Panc1 (cell line): ENCODE data around the gene LRRFIP1. TPM values are rescaled to one million over a fixed set of nuclear protein-coding genes. Genes with fewer than 3 reads are reported as not detected.
A peak's percentile ranks its signal among the peaks of the same experiment; 100 is the strongest.

Experiments
- ATAC-seq: fragments of 200-7000 bp; cut with Tn5 transposase; 2 replicates; pipeline ENCODE4 v1.9.1; 2020; ENCODE audit warnings: mild to moderate bottlenecking, moderate library complexity
- BruUV-seq: library from RNA; stranded (reverse); fragments of 400-500 nt; replicated peaks from 2 replicates; lab custom pipeline; 2021; lab: Mats Ljungman, UMichigan
- CTCF ChIA-PET: fragments of 300-600 bp; sonication (Branson Sonifier 250); formaldehyde crosslinking; loops from one replicate; lab custom pipeline; 2022; ENCODE audit warnings: antibody characterized with exemption; lab: Charles Lee
- POLR2A ChIA-PET: fragments of 300-600 bp; sonication (Branson Sonifier 250); formaldehyde crosslinking; loops from one replicate; lab custom pipeline; 2022; ENCODE audit warnings: antibody characterized with exemption; lab: Charles Lee
- DNase-seq: peaks from one replicate; pipeline ENCODE4 v3.0.0-alpha.2; 2010; ENCODE audit warnings: low read depth, low spot score
- H3K27ac ChIP-seq: 2 replicates; pipeline ENCODE4 v1.5.1; 2011; ENCODE audit warnings: mild to moderate bottlenecking, low read length, inconsistent platforms
- H3K27me3 ChIP-seq: fragments of 200-500 bp; sonication (Bioruptor generic); 2 replicates; pipeline ENCODE4 v1.6.0; 2014; ENCODE audit warnings: low read length, inconsistent platforms; ENCODE audit not compliant: control insufficient read depth, insufficient read depth
- H3K36me3 ChIP-seq: fragments of 200-500 bp; sonication (Bioruptor generic); 2 replicates; pipeline ENCODE4 v1.5.1; 2014; ENCODE audit warnings: inconsistent platforms, mild to moderate bottlenecking, low read length, moderate library complexity; ENCODE audit not compliant: control insufficient read depth, insufficient read depth
- H3K4me1 ChIP-seq: 2 replicates; pipeline ENCODE4 v1.5.1; 2011; ENCODE audit warnings: inconsistent platforms, mild to moderate bottlenecking, low read length, moderate library complexity; ENCODE audit not compliant: control insufficient read depth, insufficient read depth
- H3K4me3 ChIP-seq, 2 experiments: 2 replicates each; pipeline ENCODE4 v1.5.1; 2011 to 2012; ENCODE audit warnings: low read depth in 2 of 2, low read length in 2 of 2, mild to moderate bottlenecking in 2 of 2, inconsistent platforms in 1 of 2, moderate library complexity in 1 of 2
- H3K9me3 ChIP-seq: fragments of 200-500 bp; sonication (Bioruptor generic); 2 replicates; pipeline ENCODE4 v1.5.1; 2014; ENCODE audit warnings: low read depth, mild to moderate bottlenecking, inconsistent platforms, low read length, moderate library complexity; ENCODE audit not compliant: control insufficient read depth, insufficient read depth
- POLR2AphosphoS5 ChIP-seq: IDR thresholded peaks from 2 replicates; pipeline ENCODE4 v1.6.1; 2012; ENCODE audit warnings: mild to moderate bottlenecking, low read depth, low read length, moderate library complexity
- SIN3A ChIP-seq: IDR thresholded peaks from 2 replicates; pipeline ENCODE4 v1.6.1; 2012; ENCODE audit warnings: low read depth, mild to moderate bottlenecking, low read length, moderate library complexity, borderline replicate concordance; ENCODE audit not compliant: insufficient read depth
- TCF7L2 ChIP-seq: IDR thresholded peaks from 2 replicates; pipeline ENCODE4 v1.6.1; 2011; ENCODE audit warnings: mild to moderate bottlenecking, low read depth, low read length, inconsistent platforms
- in situ Hi-C: cut with HindIII; loops from 2 replicates; pipeline ENCODE4 v1.10.0; 2016; ENCODE audit warnings: low sequenced_read_pairs, low pct_unique_long_range_greater_than_20kb
- intact Hi-C: fragments of 100-400 bp; cut with micrococcal nuclease; formaldehyde crosslinking; loops from one replicate; pipeline ENCODE4 v1.10.0; 2022; ENCODE audit not compliant: unreplicated experiment
- total RNA-seq: library from RNA; stranded (reverse); gene quantifications from one replicate; pipeline ENCODE4 v1.2.1, GENCODE V29; 2021; ENCODE audit not compliant: unreplicated experiment
- TF ChIP-seq, protein P1 (sequence below): fragments of 450-650 bp; IDR thresholded peaks from 2 replicates; pipeline ENCODE4 v1.5.1; 2017; ENCODE audit warnings: mild to moderate bottlenecking
- TF ChIP-seq, protein P2 (sequence below), 2 experiments: IDR thresholded peaks; 2 replicates each; pipeline ENCODE4 v1.6.1; 2011 to 2012; ENCODE audit warnings: low read depth in 2 of 2, control low read depth in 1 of 2, low read length in 1 of 2, mild to moderate bottlenecking in 1 of 2, moderate library complexity in 1 of 2; ENCODE audit not compliant: insufficient read depth in 1 of 2

LRRFIP1 gene
- total RNA-seq, 1 experiment from 2014 or later, result 121 TPM

DNA sequence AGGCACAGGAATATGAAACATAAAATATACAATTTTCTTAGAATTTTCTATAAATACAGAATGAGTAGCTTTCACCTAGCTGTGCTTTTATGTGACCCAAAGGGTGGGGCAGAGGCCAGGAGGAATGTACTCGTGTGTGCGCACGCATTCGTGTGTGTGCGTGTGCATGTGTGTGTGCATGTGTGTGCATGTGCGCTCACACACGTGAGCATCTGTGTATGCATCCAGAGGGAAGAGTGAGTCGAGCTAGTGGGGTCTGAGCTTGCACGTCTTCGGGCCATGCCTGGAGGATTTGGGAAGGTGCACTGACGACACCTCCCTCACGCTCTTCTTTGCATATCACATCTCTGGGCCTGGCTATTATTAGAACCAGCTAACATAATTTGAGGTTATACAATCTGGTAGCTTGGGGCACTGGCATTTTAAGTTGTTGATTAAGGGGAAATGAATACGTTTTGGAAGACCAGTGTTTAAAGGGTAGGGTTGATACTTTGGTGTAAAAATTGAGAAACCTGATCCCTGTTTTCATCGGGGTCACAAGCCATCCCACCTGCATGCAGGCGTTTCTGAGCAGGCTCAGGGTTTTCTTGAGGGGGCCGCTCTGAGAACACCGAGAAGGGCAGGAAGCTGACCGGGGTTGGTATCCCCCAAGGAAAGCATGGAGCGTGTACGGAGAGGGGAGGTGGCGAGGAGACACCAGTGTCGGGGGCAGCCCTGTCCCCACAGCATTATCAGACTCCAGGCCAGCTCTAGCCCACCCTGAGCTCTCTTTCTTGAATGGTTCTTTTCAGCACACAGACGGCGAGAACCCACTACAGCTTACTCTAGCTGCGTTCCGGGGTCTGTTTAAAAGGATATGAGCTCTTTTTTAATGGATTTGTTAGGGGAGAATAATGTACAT, 85.3 kb downstream of the LRRFIP1 start:
- no peaks in the 10 kb centered on the region for H3K27me3 ChIP-seq
- peaks cover 4% of the 10 kb centered on the region; the same call in 1 of the 2 replicates for H3K36me3 ChIP-seq
- ChIA-PET POLR2A (no interaction called here), CTCF (interaction anchor here (0.6 to 0.9 kb wide), 2 partner anchors 10 to 15 kb away, joined by 3 to 4 read pairs; no protein-coding TSS in a partner anchor)
- no peaks in the 10 kb centered on the region for H3K9me3 ChIP-seq
- BruUV-seq, result no TSS peak
- in situ Hi-C loops (no loop called here), intact Hi-C loops (no loop called here)
- H3K4me1 ChIP-seq, result peaks cover 26% of the 10 kb centered on the region
- no peak for TF ChIP-seq TCF7L2
- no peak for TF ChIP-seq SIN3A
- no peak overlapping the region for H3K27ac ChIP-seq
- ATAC-seq, result no peak
- no peak for DNase-seq
- no peak overlapping the region for H3K4me3 ChIP-seq

DNA sequence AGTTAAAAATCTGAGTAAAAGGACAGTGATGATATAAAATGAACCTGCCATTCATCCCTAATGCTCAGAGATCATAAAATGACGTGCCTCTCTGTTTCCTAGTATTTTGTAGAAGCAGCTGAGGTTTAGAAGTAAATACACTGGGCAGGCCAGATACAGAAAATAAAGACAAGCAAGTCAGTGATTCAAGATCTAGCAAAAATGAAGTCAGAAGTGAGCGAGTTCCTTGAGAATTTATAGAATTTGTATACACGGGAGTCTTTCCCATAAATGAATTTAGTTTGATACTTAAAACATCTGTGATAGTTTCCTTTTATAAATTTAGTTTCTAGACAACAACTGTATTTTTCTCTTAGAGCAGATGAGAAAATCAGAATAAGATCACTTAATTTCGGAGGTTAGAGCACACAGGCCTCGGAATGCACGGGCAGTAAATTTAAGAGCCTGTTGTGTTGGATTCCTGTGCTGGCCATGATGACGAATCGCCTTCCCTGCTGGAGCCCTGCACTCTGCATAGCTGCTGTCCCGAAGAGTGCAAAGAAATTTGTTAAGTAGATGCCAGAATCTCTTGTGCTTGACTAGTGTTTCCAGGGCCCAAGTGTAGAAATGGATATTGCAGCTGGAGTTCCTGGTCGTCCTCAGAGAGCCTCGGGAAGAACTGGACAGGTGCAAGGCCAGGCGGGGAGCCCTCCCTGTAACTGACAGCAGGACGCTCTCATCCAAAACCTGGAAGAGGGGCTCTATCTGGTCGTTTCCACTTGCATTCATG, 87.5 kb downstream of the LRRFIP1 start:
- peak; percentile 74 for ATAC-seq
- Histone ChIP-seq H3K27me3 (no peaks in the 10 kb centered on the region), H3K27ac (peak overlapping the region; percentile 35; the same call in 1 of the 2 replicates), H3K4me3 (no peak overlapping the region), H3K4me1 (peaks cover 24% of the 10 kb centered on the region), H3K9me3 (no peaks in the 10 kb centered on the region), H3K36me3 (peaks cover 4% of the 10 kb centered on the region; the same call in 1 of the 2 replicates)
- in situ Hi-C loops (no loop called here), intact Hi-C loops (no loop called here)
- TF ChIP-seq, protein P1, sequence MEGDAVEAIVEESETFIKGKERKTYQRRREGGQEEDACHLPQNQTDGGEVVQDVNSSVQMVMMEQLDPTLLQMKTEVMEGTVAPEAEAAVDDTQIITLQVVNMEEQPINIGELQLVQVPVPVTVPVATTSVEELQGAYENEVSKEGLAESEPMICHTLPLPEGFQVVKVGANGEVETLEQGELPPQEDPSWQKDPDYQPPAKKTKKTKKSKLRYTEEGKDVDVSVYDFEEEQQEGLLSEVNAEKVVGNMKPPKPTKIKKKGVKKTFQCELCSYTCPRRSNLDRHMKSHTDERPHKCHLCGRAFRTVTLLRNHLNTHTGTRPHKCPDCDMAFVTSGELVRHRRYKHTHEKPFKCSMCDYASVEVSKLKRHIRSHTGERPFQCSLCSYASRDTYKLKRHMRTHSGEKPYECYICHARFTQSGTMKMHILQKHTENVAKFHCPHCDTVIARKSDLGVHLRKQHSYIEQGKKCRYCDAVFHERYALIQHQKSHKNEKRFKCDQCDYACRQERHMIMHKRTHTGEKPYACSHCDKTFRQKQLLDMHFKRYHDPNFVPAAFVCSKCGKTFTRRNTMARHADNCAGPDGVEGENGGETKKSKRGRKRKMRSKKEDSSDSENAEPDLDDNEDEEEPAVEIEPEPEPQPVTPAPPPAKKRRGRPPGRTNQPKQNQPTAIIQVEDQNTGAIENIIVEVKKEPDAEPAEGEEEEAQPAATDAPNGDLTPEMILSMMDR, result no peak
- TF ChIP-seq, protein P2, sequence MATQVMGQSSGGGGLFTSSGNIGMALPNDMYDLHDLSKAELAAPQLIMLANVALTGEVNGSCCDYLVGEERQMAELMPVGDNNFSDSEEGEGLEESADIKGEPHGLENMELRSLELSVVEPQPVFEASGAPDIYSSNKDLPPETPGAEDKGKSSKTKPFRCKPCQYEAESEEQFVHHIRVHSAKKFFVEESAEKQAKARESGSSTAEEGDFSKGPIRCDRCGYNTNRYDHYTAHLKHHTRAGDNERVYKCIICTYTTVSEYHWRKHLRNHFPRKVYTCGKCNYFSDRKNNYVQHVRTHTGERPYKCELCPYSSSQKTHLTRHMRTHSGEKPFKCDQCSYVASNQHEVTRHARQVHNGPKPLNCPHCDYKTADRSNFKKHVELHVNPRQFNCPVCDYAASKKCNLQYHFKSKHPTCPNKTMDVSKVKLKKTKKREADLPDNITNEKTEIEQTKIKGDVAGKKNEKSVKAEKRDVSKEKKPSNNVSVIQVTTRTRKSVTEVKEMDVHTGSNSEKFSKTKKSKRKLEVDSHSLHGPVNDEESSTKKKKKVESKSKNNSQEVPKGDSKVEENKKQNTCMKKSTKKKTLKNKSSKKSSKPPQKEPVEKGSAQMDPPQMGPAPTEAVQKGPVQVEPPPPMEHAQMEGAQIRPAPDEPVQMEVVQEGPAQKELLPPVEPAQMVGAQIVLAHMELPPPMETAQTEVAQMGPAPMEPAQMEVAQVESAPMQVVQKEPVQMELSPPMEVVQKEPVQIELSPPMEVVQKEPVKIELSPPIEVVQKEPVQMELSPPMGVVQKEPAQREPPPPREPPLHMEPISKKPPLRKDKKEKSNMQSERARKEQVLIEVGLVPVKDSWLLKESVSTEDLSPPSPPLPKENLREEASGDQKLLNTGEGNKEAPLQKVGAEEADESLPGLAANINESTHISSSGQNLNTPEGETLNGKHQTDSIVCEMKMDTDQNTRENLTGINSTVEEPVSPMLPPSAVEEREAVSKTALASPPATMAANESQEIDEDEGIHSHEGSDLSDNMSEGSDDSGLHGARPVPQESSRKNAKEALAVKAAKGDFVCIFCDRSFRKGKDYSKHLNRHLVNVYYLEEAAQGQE (IDR thresholded peaks at IDR 0.05; ENCODE audit: insufficient read depth in 1 of 2, low read depth in 2 of 2, low read length in 1 of 2), result no peak
- no peak for TF ChIP-seq SIN3A
- TF ChIP-seq TCF7L2, result no peak
- TF ChIP-seq POLR2AphosphoS5, result no peak
- POLR2A ChIA-PET, result interaction anchor here (0.5 kb wide), 1 partner anchor 74 kb away, joined by 3 read pairs; no protein-coding TSS in a partner anchor
- DNase-seq, result no peak
- CTCF ChIA-PET, result interaction anchor here (0.6 kb wide), 1 partner anchor 19 kb away, joined by 9 read pairs; no protein-coding TSS in a partner anchor
- no TSS peak for BruUV-seq
